RPMI8226 (cell line): Measurements from ENCODE around the gene SLC22A1.

ENCODE experiments used
- DNase-seq: peaks from one replicate; pipeline ENCODE4 v3.0.0-alpha.2; 2015

The SLC22A1 gene

GRCh38 chr6:160178271-160178670, 56.7 kb downstream of the SLC22A1 start:
- DNase-seq = no peak

GRCh38 chr6:160180706-160181105, 59.1 kb downstream of the SLC22A1 start:
- DNase-seq = no peak

- no peak for DNase-seq
These were observed 67.2 kb downstream of the SLC22A1 start for GRCh38 chr6:160188773-160189172.

GRCh38 chr6:160190081-160190480, 68.5 kb downstream of the SLC22A1 start:
- no peak for DNase-seq

- no peak for DNase-seq
These were observed 69.4 kb downstream of the SLC22A1 start for GRCh38 chr6:160190973-160191372.

GRCh38 chr6:160192840-160193239, 71.2 kb downstream of the SLC22A1 start:
- no peak for DNase-seq

GRCh38 chr6:160194808-160195207, 73.2 kb downstream of the SLC22A1 start:
- no peak for DNase-seq

GRCh38 chr6:160197662-160198061, 76.0 kb downstream of the SLC22A1 start:
- DNase-seq = no peak

GRCh38 chr6:160198606-160199211, 77.1 kb downstream of the SLC22A1 start:
- no peak for DNase-seq

GRCh38 chr6:160201061-160201460, 79.4 kb downstream of the SLC22A1 start:
- DNase-seq = no peak

GRCh38 chr6:160202411-160202810, 80.8 kb downstream of the SLC22A1 start:
- DNase-seq = no peak

GRCh38 chr6:160203076-160203475, 81.5 kb downstream of the SLC22A1 start:
- no peak for DNase-seq

GRCh38 chr6:160203522-160203921, 81.9 kb downstream of the SLC22A1 start:
- no peak for DNase-seq

- DNase-seq = no peak
These were observed 82.3 kb downstream of the SLC22A1 start for GRCh38 chr6:160203953-160204352.

GRCh38 chr6:160204710-160205109, 83.1 kb downstream of the SLC22A1 start:
- DNase-seq = no peak

GRCh38 chr6:160207618-160208017, 86.0 kb downstream of the SLC22A1 start:
- DNase-seq = no peak
